Measurements from ENCODE around the gene PGLYRP4.
"Not testable (repeated sequence)": the region's sequence is repeated elsewhere in the genome, so short reads cannot be mapped to it uniquely, and the experiment has no call there.

The PGLYRP4 gene

GRCh38 chr1:153337980-153338853 is 10.4 kb downstream of the PGLYRP4 start:
- DNase-seq (ENCODE audit: low read depth) = no peak

GRCh38 chr1:153336650-153337049 is 12.0 kb downstream of the PGLYRP4 start:
- no peak for DNase-seq (ENCODE audit: low read depth)

DNA sequence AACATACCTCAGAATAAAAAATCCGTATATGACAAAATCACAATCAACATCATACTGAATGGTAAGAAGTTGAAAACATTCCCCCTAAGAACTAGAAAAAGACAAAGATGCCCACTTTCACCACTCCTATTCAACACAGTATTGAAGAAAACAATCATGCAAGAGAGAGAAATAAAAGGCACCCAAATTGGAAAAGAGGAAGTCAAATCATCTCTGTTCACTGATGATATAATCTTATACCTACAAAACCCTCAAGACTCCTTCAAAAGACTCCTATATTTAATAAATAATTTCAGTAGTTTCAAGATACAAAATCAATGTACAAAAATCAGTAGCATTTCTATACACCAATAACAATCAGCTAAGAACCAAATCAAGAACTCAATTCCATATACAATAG is 14.7 kb downstream of the PGLYRP4 start:
- no peak for DNase-seq (ENCODE audit: low read depth)

DNA sequence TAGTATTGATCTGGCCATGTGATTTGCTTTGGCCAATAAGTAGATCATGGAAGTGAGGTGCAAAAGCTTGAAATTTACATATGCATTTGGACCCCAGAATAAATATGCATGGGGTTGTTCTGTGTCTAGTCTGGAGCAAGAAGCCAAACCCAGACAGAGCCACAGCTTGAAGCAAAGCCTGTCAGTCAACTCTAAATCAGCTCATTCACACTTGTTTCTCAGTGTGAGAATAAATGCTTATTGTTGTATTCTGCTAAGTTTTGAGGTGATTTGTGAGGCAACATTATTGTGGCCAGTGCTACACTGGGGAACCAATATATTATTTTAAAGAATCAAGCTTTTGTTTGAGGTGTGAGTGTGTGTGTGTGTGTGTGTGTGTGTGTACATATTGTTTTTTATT is 23.7 kb downstream of the PGLYRP4 start:
- DNase-seq (ENCODE audit: low read depth) = no peak

DNA sequence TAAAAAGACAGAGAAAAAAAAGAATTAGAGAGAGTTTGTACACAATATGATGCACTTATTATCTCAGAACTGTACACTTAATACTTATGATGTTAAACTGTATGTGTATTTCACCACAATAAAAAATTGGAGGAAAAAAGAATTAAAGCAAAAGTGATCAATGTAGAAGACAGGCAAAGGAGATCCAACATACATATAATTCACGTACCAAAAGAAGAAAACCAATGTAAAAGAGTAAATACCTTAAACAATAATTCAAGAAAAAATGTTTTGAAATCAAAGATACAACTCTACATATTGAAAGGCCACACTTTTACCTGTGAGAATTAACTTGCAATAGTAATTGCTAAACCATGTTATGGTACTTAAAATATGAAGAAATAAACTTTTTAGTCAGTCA is 26.1 kb downstream of the PGLYRP4 start:
- DNase-seq (ENCODE audit: low read depth) = no peak

DNA sequence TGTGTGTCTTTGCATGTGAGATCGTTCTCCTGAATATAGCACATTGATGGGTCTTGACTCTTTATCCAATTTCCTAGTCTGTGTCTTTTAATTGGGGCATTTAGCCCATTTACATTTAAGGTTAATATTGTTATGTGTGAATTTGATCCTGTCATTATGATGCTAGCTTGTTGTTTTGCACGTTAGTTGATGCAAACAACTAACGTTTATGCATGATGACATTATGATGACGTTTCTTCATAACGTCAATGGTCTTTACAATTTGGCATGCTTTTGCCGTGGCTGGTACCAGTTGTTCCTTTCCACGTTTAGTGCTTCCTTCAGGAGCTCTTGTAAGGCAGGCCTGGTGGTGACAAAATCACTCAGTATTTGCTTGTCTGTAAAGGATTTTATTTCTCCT is 30.5 kb downstream of the PGLYRP4 start:
- not testable (repeated sequence) for DNase-seq (ENCODE audit: low read depth)

GRCh38 chr1:153316013-153316412 is 32.6 kb downstream of the PGLYRP4 start:
- not testable (repeated sequence) for DNase-seq (ENCODE audit: low read depth)

DNA sequence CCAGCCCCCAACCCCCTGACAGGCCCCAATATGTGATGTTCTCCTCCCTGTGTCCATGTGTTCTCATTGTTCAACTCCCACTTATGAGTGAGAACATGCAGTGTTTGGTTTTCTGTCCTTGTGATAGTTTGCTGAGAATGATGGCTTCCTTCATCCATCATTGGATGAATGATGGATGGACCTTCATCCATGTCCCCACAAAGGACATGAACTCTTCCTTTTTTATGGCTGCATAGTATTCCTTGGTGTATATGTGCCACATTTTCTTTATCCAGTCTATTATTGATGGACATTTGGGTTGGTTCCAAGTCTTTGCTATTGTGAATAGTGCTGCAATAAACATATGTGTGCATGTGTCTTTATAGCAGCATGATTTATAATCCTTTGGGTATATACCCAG is 34.3 kb downstream of the PGLYRP4 start:
- DNase-seq (ENCODE audit: low read depth) = not testable (repeated sequence)

- no peak for DNase-seq (ENCODE audit: low read depth)
These were observed 35.4 kb downstream of the PGLYRP4 start for GRCh38 chr1:153313288-153313687.

GRCh38 chr1:153312570-153313186 is 36.0 kb downstream of the PGLYRP4 start, which contains the start of gene PGLYRP3:
TSS of gene PGLYRP3 (minus strand) at chr1:153312952. CDS start at chr1:153310665, 2,287 bp downstream.
- no peak for DNase-seq (ENCODE audit: low read depth)

DNA sequence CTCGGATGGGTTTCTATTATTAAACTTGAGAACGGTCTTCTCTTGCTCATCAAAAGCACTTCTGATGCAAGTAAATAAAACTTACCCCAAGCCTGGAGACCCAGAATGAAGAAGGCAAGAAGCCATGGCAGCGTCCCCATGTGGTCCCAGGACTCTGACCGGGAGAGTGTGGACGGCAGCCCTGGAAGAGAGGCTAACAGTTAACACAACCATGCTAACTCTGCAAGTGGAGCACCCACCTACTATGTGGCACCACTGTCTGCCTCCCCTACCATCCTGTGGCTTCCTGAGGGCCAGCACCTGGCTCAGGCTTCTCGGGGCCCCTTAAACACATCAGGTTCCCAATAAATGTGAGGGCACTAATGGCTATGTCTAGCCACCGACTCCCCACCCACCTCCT is 38.1 kb downstream of the PGLYRP4 start:
- DNase-seq (ENCODE audit: low read depth) = no peak

DNA sequence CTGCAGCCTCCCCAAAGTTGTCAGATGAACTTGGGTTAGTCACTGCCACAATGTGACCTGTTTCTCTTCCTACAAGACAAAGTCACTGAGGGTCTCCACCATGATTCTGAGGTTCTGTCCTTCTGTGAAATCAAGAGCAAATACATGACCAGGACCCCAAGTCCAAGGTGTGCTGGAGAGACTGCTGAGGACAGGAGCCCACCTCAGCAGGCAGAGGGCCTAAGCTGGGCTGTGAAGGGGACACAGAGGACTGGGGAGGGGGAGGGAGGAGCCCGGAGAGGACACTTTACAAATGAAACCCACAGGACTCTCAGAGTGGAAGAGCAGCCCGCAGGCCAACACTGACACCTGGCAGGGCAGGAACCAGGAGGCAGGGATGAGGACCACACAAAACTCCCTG is 39.2 kb downstream of the PGLYRP4 start:
- DNase-seq (ENCODE audit: low read depth) = no peak

DNA sequence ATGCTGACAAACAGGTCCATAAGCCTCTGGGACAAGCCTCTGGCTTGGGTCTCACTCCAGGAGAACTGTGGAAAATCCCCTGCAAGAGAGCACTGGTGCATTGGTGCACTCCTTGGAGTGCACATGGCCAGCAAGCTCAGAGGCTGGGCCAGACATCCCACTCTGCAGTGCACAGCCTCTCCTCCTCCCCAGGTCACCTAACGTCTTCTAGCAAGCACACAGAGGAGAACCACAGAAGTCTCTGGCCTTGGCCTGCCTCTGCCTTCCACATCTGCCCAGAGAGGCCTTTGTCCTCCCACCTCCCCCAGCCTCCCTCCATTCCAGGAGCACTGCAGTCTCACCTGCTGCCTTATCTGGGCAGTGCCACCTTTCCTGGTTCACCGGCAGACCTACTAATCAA is 40.1 kb downstream of the PGLYRP4 start:
- no peak for DNase-seq (ENCODE audit: low read depth)

GRCh38 chr1:153307221-153307600 is 41.4 kb downstream of the PGLYRP4 start:
- no peak for DNase-seq (ENCODE audit: low read depth)

GRCh38 chr1:153306303-153307220 is 42.1 kb downstream of the PGLYRP4 start:
- DNase-seq (ENCODE audit: low read depth) = no peak

DNA sequence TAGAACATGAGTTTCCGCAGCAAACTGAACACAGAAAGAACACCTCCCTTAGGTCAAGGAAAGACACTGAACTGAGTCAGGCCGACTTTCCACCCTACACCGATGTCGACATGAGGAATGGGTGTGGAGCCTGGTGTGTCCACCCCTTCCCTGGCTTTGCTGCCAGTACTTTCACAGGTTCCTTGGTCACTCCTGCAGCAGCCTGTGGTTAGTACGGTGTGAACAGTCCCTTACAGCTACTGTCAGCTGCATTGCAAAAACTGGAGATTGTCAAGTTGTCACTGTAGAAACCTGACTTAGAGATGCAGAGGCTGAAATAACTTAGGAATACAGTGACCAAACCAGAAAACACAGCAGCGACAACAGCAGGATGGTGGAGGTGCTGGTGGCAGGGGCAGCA is 43.0 kb downstream of the PGLYRP4 start:
- no peak for DNase-seq (ENCODE audit: low read depth)

DNA sequence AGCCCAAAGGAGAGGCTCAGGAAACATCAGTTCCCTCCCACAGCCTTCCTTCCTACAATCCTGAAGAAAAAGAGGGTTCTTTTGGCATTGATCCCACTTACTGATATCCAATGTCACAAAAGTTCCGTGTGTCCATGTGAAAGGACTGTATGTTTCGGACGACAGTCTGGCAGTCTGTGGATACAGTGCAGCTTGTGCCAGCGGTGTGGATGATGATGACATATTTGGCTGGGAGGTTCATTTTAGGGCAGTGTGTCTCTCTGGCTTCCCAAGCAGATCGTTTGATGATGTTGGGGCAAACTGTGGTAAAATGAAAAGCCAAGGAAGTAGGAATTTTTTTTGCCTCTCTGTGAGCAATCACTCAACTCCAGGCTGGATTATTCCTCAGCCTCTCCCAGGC is 46.3 kb downstream of the PGLYRP4 start:
- DNase-seq (ENCODE audit: low read depth) = no peak

GRCh38 chr1:153293851-153294250 is 54.8 kb downstream of the PGLYRP4 start:
- no peak for DNase-seq (ENCODE audit: low read depth)

DNA sequence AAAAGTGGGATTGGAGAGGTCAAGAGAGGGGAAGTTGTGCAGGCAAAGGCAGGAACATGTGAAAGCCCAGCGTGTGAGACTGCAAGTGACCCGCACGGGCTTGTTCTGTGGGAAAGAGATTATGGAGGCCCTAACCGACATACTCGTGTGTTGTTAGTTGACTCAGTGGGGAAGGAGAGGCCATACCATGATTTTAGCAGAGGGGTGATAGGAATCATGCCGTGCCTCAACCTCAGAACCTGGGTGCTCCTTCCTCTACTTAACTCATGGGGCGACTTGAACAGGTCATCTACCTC is 55.2 kb downstream of the PGLYRP4 start:
- DNase-seq (ENCODE audit: low read depth) = no peak

DNA sequence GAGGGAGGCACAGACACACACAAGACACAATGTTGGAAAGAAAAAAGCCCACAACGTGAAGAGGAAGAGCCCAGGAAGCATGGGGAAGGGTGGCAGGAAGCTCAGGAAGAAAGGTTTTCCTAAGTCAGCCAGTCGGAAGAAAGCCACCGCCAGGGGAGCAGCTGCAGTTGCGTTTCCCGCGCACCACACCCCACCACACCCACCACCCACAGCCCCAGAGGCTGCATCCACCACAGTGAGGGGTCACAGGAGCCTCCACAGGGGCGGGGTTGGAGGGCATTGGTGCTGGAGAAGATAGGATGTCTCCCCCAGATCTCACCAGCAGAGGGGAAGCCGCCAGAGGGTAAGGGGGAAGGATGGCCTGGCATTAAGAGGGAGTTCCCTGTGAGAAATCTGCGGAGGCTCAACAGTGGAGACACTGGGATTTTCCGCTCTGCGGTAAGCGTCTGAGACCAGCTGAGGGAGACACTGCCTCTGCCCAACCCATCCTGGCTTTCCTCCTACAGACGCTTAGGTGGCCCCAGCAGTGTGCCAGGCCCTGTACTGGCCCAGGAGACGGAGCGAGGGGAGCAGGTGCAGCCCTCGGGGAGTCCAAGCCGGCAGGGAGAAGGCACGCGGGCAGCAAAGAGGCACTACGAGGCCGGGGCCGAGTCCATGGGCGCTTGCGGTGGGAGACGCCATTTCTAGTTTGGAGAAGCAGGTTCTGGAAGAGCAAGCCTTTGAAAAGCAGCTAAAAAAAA is 55.7 kb downstream of the PGLYRP4 start:
- DNase-seq (ENCODE audit: low read depth) = no peak

DNA sequence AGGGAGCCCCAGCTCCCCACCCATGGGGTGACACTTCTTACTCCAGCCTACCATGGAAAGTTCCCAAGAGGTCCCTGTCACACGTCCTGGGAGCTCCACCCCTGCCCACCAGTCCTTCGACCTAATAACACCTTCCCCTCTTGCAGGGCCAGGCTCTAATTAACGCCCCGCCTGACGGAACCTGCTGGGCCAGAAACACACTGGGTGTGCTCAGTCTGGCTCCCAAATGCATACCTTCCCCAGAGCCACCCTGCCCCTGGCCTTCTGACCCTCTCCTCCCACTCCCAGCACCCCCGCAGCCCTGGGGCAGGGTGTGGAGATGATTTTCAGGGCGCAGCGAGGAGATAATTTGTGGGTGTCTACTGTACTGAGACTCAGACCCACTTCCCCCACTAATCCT is 56.5 kb downstream of the PGLYRP4 start:
- no peak for DNase-seq (ENCODE audit: low read depth)

DNA sequence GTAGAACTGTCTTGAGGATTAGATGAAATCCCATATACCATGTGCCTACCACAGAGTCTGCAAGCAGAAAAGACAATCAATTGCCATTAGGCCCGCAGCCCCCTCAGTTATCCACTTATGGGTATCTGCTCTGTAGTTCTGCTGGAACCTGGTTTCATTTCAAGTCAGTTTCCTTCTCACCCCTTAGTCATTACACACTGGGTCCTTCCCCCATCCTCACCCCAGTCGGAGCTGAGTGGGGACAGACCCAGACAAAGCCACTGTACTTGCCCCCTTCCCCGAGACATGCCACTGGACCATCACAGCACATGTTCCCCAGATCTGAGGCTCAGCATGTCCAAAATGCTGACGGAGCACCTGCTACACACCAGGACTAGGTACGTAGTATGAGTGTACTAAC is 57.1 kb downstream of the PGLYRP4 start:
- no peak for DNase-seq (ENCODE audit: low read depth)
